GM12892 (cell line): ENCODE results near the gene GNG14.

Experiments
- POLR2A ChIP-seq: IDR thresholded peaks from 2 replicates; pipeline ENCODE4 v1.6.1; 2011; ENCODE audit warnings: low read depth, low read length, control low read depth
- POLR2AphosphoS5 ChIP-seq: IDR thresholded peaks from 2 replicates; pipeline ENCODE4 v1.6.1; 2011; ENCODE audit warnings: low read depth, low read length, control low read depth
- TAF1 ChIP-seq: IDR thresholded peaks from 2 replicates; pipeline ENCODE4 v1.6.1; 2011; ENCODE audit warnings: low read depth, mild to moderate bottlenecking, control low read depth, low read length, borderline replicate concordance

- TF ChIP-seq POLR2AphosphoS5 (no peak), POLR2A (no peak; the same call in 1 of the 2 replicates), TAF1 (no peak)
Measured at GRCh38 chr19:12676928-12677327, 10.9 kb upstream of the GNG14 start.
